ENCODE data around the gene NTF3.

The NTF3 gene

DNA sequence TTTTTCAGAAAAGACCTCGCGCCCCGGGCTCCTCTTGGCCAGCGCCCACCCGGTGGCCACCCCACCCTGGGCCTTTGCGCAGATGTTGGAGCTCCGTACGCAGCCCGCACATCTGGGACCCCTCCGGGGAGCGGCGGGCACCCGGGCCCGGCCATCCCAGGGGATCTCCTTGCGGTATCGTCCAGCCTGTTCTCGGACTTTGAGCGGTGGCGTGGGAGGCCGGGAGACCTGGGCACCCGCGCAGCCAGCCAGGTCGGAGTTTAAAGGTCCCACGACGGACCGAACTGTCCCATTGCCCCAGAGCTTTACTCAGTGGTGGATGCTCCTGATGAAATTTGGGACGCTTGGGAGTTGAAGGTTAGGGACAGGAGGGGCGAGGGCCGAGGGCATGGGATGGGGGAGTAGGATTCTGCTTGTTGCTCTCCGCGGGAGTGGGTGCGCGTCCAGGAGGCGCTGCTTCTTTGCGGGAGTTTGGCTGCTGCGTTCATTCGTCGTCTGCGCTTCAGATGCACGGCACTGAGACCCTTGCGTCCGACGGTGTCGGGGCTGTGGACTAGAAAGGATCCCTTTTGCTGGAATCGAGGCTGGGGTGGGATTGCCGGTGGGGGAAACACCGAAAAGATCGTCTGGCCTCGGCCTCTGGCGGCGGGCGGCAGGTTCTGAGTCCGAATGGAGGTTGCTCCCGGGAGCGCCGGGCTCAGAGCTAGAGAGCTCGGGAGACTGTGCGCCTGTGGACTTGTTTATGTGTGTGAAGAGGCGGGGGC lies 1.4 kb downstream of the NTF3 start:
- no peak for DNase-seq

DNA sequence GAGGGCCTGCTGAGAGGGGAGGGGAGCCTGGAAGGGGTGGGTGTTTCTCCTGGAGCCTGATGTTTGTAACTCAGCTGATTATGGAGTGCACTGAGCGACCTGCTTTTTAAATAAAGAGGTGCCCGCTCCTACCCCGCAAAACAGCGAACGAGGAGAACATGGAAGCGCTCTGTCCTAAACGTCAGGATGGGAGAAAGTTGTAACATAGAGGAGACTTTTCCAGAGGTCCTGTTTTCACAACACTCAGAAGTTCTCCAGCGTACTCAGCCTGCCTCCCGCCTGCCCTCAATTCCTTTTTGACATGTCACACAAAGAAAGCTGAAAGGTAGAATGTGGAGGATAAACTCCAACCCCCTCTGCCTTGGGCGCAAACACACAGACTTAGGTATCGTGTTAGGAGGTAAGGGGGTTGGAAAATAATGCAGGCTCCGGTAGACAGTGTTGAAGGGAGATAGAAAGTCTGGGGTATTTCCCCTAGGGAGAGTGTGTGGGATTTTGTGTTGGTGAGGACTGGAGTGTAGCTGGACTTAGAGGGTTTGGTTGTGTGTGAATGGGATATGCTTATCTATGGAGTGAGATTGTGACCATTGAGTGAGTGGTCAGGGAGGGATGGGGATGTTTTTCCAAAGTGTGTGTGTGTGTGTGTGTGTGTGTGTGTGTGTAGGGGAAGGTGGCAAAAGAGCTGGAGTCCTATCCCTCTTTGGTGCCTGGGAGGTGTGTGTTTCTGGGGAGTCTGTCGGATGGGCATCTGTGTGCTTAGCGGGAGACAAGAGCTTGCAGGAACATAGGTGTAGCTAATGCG lies 2.1 kb downstream of the NTF3 start:
- DNase-seq, result no peak

DNA sequence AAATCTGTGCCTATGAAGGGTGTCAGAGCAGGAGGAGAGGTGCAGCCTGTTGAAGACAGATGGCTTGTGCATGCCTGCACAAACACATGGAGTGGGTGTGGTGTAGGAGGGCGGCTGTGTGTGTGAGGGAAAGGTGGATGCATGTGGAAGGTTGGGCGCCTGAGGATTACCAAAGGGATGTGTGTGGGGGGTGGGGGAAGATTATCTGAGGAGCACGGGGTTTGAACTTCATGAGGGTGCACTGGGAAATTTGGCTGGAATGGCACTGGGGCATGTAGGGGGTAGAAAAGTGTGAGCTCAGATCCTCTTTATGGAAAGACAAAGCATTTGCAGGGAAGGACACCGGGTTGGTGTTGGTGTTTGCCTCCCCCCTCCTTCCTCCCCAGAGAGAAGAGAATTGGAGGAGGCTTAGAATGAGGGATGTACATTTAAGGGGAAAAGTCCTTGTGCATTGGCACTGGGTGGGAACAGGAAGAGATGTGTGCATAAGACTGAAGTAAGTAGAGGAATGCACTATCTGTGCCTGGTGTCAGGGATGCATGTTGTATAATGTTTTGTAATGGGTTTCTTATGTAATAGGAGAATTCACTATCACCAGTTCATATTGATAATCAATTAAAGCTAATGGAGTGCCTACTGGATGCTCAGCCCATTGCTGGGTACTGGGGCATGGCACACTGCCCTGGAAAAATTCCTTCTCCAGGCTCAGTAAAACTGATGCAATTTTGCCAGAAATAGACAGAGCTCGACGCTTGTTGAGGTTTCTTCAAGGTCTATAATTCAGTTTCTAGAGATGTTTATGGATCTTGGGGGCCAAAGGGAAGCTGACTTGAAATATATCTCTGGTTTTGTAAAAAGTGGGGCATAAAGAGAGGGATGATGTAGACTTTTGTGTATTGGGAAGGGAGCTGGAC lies 3.0 kb downstream of the NTF3 start:
- DNase-seq, result no peak

DNA sequence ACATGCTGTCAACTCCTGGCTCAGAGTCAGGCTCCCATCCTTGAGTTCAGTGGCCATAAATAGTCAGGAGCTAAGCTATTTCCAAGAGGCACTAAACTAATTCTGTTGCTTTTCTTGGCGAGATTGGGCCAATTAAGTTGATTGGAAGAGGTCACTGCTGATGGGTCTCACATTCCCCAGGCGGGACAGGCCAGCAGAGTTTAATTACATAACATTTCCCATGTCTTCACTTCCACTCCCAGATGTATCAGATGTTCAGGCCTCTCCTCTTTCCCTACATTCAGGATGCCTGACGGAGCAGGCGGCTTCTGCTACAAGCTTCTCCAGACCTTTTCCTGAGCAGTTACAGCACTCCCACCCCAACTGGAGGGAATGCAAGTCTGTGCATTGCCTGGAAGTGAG lies 5.3 kb downstream of the NTF3 start:
- no peak for DNase-seq

DNA sequence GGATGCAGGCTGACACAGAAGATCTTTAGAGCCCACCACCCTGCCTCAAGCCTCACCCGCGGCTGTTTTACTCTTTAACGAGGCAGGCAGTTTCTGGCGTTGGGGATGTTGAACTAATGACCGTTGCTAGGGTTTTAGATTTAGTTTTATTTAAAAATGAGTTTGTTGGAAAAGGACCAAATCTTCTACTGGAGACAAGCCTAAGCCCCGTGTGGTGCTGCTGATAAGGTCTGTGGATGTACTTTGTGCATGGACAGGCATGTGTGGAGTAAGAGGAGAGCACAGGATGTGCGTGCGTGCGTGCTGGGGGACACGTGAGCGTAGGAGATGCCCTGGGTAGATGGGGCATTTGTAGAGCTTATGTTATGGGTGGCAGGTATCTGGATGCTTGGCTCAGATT lies 5.7 kb downstream of the NTF3 start:
- no peak for DNase-seq

DNA sequence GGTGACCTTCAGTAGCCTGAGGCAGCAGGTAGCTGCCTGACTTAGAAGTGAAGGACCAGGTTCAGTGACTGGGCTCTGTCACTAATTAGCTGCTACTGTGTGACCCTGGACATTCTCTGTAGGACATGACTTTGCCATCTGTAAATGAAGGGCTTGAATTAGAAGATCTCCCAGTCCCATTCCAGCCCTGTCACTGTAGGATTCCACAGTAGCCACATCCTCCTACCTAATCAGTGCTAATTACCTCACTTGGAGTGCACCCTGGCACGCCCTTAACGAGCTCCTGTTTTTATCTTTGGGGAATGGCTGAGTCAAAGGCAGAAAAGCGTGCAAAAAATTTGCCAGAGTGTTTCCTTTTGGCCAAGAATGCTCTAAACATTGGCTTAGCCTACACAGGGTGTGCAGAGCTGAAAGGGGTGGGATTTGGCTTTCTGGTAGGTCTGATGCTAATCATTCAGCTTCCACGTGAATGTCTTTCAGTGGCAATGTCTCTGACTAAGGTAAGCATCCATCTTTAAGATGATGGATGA lies 6.8 kb downstream of the NTF3 start:
- no peak for DNase-seq

DNA sequence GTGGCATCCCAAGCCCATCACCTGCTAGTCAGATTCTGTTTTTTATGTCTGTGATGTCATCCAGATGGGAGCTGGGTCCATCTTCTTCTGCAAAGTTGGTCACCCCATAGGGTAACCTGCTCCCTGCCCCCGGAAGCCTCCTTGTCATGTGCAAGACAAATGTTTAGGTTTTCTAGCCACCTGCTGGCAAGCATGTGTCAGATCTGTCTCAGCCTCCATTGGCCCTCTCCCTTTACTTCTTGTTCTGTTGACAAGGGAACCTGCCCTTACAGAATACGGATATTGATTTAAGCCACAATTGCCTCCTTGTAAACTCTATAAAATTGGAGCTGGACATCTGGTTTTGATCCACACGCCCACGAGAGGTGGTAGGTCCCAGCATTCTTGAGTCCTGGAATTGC lies 7.5 kb downstream of the NTF3 start:
- DNase-seq, result no peak

DNA sequence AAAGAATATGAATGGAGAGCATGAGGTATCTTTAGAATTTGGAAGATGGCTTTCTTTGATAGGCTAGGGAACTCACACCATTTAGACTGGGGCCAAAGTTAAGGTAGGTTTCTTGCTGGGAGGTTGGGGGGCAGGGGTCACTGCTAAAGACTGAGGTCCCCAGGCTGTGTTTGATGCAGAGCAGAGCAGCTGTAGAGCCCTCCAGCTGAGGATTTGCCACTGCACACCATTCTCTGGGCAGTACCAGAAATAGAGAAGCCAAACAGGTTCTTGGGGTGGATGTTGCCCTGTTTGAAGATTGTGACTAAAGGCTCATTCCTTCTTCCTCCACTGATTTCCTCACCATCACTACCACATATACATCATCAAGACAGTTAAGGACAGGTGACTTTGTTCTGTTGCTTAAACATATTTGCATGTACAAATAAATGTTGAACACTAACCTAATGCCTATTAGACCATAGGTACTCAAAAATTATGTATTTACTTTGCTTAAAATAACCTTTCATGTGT lies 7.9 kb downstream of the NTF3 start:
- DNase-seq, result no peak

DNA sequence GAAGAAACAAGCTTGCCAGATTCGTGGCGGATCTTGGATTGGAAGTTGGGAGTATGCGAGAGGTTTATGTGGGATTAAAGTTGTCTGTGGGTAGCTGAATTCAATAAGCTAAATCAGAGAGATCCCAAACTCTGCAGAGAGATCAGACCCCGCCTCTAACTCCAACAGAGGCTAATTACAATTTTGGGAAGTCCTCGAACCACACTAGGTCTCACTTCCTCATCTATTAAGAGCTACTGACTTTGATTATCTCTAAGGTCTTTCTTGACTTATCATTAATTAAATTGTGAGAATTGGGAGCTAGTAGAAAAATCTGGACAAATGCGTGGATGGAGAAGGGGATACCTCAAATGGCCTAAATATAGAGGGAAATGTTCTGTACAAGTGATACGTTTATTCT lies 9.1 kb downstream of the NTF3 start:
- no peak for DNase-seq

DNA sequence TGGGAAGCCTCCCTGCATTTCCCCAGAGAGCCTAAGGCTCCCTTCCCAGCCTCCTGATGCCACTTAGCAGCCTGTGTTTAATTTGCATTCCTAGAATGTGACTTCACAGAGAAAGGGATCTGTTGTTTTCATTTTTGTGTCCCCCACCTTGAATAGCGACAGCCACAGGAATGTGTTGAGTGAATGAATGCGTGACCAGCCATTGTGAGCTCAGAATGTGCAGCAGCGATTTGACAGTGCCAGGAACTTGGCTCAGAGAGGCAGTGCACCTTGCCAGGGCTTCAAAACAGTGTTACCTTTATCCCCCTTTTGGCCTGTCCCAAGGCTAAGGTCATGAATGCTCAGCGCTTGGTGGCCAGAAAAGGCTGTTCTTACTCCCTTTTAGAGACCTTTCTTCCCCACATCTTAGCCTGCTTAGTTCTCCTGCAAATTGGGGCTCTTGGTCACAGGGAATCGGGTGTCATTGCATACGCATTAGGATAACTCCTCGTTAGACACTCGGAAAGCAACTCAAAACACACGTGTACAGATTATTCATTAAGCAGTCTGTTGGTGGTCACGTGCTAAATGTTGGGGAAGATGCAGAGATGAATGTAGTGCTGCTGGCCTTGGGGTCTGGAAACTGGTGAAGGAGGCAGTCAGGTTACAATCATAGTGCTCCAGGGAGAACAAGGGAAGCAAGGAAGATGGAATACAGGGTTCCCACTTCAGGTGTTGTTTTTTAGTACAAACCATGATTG lies 9.8 kb downstream of the NTF3 start:
- DNase-seq, result no peak

DNA sequence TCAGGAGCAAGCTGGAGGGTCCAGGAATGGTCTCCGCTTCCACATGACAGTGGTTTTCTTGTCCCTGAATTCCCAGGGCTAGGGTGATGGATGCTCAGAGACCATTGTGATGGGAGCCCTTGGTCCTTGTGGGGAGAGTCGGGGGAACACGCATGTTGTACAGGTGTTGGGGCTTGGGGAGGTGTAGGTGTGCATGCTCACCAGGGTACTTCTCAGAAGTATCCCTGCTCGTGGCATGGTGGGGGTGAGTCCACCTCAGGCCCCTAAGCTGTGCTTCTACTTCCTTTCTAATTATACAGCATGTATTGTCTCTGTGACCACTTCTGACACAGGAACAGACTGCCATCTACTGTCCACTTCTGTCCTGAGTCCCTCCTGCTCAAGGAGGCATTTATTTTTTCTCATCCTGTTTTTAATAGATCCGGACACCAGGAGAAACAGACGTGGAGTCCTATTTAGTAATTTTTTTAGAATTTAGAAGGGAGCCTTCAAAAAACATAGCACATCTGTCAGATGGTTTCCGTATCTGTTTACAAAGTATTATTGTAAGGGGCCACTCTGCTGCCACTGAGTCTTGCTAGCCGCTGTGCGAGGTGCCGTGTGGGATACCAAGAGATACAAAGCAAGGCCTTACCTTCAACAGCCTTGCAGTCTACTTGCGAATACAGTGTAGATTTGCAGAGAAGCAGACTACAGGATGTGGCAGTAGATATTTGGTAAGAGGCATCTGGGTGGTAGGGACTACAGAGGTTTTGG lies 10.5 kb downstream of the NTF3 start:
- no peak for DNase-seq

DNA sequence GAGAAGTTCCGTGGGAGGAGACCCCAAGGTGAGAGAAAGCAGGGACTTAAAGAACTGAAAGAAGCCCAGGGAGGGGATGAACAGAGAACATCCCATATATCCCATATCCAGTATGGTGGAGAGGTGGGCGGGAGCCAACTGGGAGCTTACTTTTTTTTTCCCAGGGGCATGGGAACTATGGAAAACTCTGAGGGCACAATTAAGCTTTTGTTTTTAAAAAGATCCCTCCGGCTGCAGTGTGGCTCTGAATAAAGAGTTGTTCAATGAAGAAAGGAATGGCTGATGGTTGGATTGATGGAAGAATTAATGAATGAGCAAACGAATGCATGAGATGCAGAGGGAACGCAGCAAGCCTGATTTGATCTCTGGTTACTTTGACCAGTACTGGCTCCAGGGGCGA lies 12.6 kb downstream of the NTF3 start:
- no peak for DNase-seq

DNA sequence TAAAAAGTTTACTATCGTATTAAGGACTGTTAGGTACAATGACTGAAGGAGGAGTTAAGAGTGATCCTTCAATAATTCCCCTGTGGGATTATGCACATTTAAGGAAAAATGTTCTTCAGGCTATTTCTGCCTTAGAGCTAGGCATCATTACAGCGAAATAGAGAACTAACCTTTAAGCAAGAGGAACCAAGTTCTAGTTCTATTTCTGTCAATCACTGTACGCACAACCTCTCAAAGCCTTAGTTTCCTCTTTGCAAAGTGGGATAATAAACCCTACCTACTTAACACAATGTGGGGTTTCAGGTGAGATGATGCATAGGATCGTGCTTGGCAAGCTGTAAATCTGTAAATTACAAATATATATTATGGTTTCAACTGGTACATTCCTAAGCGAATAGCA lies 15.4 kb downstream of the NTF3 start:
- no peak for DNase-seq

DNA sequence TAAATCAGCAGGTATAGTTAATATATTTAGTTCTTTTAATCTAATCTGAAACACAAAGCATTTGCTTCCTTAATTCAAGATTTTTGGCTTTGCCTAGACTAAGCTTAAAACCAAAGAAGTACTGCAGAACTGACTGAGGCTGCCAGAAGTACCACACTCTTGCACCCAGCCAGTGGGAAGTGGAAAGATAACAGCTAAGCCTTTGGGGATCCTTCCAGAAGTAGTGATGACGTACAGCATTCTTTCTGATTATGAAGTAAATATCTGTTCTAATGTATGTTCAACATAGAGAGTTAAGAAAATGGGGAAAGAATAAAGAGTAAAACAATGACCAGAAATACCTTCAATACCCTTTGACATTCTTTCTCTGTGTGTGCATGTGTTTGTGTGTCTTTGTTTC lies 19.3 kb downstream of the NTF3 start:
- DNase-seq, result no peak

DNA sequence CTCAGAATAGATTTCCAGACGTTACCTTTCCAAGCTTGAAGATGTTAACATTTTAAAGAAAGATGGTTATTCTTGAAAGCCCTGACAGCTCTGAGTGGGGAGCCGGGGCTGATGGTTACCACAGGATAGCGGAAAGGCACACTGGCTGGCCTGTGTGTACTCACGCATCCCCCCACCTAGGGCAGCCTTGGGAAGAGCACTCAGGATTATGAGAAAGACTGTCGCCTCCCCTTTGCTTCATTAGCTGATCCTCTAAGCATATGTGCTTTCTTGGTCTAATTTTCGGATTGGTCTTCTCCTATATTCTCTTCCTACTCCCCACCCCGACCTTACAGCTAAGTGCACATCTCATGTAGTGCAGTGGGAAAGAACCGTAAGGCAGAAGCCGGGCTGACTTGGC lies 20.7 kb downstream of the NTF3 start:
- no peak for DNase-seq

DNA sequence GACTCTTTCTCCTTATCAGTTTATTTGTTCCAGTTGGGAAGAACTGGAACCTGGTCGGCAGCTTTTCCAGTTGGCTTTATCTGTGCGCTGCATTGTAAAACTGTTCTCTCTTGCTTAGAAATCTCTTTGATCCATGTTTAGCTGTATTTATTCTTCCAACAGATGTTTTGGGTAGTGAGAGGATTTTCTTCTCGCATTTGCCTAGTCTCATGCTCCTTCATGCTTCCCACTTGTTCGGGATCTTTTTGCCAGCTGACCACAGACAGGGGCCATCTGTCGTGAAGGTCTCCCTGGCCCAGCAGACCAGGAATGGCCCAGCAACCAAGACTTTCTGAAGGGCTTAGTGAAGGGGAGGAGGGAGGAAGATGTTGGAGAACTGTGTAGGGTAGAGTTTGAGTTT lies 21.6 kb downstream of the NTF3 start:
- DNase-seq, result no peak

DNA sequence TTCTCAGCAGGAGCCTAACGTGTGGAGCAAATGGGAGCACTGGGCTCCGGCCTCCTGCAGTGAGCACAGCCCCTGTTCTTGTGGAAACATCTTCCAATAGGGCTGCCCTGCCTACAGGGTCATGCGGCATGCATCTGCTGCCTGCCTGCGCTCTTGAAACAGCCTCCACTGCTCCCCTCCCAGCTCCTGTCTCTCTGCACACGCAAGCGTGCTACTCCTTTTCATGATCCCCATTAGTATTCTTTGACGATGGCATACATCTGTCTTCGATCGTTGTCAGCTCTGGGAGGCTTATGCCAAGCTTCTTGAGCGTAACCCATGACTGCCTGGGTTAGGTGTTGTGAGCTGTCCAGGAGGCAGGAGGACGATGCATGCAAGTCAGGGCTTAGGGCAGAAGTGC lies 23.1 kb downstream of the NTF3 start:
- no peak for DNase-seq

DNA sequence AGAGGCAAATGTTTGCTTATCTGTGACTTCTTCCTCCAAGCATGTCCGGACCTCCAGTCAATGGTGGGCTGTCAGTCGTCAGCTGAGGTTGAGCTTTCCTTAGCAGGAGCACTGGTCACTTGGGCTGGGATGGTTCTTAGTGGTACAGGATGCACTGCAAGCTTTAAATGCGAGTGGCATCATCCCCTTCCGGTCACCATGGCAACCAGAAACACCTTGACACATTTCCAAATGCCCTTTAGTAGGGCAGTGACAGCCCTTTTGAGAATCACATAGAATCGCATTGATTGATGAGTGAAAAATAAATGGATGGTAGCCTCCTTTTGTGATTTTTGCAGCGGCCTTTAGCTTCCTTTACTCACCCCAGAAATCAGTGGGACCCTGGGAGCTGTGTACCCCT lies 24.1 kb downstream of the NTF3 start:
- no peak for DNase-seq

DNA sequence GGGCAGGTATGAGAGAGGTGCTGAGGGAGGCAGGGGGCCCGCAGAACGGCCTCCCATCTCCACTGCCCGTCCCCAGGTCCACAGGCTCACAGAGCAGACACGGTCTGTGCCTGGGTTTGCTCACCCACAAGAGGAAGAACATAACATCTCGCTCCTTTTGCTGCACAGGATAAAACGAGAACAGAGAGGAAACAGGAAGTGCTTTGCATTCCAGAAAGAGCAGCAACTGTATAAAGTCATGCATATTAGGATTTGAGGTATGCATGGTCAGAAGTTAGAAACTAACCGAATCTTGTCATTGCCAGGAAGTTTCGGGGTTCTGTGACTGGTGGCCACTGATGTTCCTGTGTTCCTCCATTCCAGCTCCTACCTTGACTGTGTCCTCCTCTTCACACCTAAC lies 25.0 kb downstream of the NTF3 start:
- DNase-seq, result no peak

DNA sequence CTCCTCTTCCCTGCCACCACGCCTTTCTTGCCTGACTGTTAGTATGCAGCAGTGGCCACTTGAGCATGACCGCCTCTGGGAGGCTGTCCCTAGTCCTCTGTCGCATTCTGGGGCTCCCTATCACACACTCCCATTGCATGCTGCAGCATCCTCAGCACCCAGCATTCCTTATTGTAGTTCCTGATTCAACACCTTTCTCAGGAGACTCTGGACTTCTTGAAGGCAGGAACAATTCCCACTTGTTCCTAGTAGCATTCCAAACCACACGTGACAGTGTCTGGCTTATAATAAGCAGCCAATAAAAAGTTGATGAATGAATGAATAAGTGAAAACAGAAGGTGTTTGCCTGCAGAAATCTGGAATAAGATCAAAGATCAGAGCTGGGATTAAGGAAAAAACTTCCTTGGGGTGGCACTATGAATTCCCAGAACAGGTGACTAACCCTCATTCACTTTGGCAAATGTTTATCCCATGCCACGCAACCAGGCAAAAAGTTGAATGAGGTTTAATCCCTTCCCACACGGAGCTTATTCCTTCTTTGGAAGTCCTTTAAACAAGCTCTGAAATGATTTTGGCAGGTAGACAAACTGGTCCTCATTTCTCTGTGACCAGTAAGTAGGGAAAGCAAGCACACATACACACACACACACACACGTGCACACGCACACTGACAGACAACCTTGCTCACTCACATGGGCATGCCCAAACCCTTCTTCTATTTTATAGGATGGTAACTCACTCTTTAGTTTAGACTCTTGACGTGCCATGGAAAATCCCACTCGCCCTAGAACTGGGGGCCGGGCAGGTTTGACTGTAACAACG lies 26.5 kb downstream of the NTF3 start:
- DNase-seq, result no peak

All from CD4-positive, alpha-beta T cell treated with Interferon gamma for 1 hour (primary cell).